HG02885 (cell line): Measurements from ENCODE around the gene CDHR3.
"Not testable (repeated sequence)": the region's sequence is repeated elsewhere in the genome, so short reads cannot be mapped to it uniquely, and the experiment has no call there.

Experiments used
- ATAC-seq: cut with Tn5 transposase; IDR thresholded peaks from one replicate; pipeline ENCODE4 v1.9.1; 2021; ENCODE audit warnings: mild to moderate bottlenecking; ENCODE audit not compliant: unreplicated experiment, poor library complexity

CDHR3 gene

DNA sequence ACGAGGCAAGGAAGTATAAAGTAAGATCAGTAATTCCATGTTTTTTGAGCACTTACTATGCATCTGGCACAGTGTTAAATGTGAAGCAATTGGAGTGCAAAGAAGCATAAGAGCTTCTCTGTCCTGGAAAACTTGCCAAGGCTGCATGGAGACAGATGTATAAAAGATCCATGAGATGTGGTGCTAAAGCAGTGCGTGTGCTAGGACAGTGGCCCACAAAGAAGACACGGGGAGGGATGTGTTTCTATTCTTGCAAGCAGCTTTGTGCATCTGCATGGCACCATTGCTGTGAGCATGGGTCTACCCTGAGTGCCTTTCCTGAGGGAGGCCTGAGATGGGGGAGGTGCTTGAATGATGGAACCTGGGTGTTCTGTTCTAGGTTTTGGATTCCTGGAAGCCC, 5.1 kb upstream of the CDHR3 start:
- ATAC-seq: no peak

DNA sequence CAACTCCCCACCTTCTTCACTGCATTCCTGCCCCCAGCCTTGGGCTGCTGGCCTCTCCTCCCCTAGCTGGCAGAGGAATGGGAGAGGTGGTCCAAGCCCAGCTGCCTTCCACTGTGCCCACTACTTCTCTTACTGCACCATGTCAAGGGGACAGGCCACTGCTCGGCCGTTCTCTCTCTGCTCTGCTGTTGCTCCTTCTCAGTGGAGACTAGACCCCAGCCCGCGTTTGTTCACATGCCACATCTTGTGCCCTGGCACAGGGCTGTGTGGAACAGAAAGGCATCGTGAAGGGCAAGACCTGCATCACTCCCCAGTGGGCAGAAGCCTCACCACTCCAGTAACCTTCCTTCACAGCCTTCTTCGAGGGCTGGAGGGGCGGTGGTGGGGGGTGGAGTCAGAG, 711 bp upstream of the CDHR3 start:
- ATAC-seq: no peak

DNA sequence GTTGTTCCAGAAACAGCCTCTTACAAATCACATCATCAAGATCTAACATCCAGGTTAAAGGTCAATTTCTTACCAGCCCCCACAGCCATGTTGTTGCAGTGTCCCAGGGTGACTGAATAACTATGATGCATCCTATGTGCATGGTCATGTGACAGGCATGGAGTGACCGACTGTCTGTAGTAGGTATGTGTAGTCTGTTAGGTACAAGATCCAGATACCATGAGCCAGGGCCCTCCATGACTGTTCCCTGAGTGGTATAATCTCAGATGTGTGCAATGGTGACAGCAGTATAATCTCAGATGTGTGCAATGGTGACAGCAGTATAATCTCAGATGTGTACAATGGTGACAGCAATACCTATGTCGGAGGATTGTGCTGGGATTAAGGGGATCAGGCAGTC, 8.8 kb downstream of the CDHR3 start:
- no peak for ATAC-seq

DNA sequence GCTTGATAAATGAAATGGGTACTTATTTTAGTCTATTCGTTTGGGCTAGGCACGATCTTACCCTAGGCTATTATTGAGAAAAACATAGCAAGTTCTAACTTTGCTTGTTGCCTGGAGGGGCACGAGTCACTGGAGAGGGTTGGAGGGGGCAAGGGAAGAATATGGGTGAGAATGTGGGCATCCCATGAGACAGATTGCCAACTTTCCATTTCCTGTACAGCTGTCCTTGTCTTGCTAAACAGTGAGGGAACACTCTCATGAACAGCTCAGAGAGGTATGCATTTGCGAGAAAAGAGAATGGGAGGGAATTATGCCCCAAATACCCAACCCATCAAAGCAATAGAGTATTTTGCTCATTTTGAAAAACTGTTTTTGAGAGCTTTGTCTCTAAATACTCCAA, 9.2 kb downstream of the CDHR3 start:
- ATAC-seq: no peak

DNA sequence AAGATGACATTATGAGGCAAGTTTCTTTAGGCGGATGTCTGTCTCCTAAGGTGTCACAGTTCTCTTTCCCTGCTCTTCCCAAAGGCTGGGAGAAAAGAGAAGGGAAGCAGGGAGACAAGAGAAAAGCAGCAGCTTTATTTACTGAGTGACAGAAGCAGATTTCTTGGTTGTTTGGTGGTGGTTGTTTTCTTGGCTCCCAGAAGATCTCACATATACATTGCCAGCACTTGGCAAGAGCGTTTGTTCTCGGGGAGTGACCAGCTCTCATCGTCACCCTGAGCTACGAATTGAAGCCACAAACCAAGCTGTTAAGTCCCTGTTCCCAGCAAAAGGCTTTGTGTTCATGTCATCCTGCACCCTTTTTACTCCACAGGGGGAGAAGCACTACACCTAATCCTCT, 11.4 kb downstream of the CDHR3 start:
- no peak for ATAC-seq

DNA sequence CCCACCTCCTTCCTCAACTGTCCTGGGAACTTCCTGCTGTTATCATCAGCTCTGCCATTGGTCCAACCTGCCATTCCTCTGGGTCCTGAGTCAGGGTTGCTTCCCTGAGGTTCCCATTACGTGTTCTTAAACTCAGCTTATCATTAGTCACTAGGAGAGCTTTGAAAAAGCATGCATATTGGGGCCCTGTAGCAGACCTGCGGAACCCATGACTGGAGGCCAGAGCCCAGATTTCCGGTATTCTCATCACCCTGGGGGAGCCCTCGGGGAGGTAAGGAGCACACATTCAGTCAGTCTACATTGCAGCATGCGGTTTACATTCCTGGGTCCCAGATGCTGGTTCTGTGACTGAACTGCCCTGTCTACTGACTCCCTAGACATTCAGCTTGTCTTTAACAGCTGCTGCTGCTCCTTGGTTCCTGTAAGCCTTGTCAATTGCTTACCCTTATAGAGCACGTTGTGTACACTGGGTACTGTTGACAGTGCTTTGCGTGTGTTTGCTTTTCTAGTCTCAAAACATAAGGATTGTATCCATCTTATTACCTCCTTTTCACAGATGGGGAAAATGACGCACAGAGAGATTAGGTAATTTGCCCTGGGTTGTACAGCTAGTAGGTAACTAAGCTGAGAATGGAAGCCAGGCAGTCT, 12.8 kb downstream of the CDHR3 start:
- no peak for ATAC-seq

DNA sequence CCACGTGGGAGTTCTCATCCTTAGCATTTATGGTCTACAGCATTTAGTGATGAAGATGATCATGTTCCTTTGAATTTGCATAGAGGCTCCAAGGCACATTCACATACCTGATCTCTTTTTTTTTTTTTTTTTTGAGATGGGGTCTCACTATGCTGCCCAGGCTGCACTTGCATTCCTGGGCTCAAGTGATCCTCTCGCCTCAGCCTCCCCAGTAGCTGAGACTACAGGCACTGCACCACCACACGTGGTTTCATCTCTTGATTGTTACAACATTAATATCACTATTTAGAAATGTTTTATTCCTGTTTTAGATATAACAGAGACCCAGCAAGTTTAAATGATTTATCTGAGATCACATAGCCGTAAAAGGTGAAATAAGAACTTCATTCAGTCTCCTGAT, 13.8 kb downstream of the CDHR3 start:
- ATAC-seq: no peak

DNA sequence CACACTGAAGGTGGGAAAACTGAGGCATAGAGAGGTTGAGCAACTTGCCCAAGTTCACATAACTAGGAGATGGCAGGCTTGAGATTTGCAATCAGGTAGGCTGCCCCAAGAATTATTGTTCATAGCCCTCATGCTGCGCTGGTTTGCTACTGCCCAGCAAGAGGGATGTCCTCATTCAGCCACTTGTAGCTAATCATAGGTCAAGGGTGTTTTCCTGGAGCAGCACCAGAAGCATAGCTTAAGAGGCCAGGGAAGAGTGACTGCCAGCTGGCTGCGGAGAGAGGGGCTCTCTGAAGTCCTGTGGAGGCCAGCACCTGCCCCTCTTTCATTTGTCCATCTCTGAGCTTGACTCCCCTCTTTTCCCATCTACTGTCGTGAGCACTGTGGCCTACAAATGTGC, 15.0 kb downstream of the CDHR3 start:
- no peak for ATAC-seq

DNA sequence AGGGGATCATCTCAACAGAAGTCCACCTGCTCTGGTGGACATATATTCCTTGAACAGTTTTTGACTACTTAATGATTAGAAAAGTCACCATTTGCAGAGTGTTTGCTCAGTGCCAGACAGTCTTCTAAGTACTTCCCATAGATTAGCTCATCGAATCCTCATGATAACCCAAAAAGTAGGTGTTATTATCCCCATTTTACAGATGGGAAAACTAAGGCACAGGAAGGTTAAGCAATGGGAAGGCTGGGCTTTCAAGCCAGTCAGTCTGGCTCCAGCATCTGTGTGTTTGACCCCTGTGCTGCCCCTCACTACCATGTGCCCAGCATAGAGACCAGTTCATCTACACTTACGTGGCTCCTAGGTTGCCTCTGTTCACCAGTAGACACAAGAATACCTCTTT, 15.9 kb downstream of the CDHR3 start:
- no peak for ATAC-seq

DNA sequence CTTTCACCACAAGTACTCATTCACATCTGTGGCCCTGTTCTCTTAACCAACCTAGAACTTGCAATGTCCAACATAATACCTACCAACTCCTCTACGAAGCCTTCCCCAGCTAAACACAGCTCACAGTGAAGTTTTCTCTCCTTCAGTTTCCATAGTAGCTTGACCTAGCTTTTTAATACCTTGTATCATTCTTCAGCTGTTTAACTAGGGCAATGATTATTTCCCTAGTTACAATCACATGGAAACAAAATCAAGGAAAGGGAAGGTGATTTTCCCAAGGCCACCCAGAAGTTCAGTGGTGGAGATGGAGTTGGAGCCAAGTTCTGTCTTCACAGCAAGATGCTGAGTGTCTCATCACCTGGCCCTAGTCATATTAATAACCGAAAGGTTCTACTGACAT, 16.3 kb downstream of the CDHR3 start:
- ATAC-seq: no peak

DNA sequence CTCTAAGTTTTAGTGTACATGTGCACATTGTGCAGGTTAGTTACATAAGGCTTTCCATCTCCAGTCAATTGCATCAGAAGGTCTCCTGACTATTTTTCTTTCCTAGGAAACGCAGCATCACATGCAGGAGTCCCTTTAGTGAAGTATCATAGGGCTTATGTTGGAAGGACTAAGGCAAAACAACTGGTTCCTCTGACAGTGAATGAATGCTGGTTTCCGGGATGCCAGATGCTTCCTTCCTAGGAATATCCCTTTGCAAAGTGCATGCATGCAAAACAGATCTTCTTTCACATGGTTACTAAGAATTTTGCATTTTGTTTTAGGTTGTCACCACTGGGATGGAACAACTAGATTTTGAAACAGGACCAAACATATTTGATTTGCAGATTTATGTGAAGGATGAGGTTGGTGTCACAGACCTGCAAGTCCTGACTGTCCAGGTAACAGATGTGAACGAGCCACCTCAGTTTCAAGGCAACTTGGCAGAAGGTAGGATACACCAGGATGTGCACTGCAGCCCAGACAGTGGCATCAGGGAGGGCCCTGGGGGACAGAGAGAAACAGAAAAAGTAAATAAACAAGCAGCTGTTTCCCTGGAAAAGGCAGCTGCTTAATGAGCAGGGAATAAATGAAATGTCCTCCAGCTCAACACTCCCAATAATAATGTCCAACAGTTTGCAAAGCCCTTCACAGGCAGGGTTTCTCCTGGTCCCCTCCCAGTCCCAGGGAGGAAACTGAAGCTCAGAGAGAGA, 17.8 kb downstream of the CDHR3 start:
- ATAC-seq: no peak

DNA sequence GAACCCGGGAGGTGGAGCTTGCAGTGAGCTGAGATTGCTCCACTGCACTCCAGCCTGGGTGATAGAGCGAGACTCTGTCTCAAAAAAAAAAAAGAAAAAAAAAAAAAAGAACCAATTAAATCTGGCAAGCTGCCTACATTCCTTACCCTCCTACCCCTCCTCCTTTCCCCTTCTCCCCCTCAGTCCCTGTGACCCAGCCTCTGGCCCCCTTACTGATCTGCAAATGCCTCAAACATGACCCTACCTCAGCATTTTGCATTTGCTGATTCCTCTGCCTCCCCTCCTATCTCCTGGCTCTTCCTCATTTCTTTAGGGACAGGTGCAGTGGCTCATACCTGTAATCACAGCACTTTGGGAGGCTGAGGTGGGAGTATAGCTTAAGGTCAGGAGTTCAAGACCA, 19.3 kb downstream of the CDHR3 start:
- no peak for ATAC-seq

DNA sequence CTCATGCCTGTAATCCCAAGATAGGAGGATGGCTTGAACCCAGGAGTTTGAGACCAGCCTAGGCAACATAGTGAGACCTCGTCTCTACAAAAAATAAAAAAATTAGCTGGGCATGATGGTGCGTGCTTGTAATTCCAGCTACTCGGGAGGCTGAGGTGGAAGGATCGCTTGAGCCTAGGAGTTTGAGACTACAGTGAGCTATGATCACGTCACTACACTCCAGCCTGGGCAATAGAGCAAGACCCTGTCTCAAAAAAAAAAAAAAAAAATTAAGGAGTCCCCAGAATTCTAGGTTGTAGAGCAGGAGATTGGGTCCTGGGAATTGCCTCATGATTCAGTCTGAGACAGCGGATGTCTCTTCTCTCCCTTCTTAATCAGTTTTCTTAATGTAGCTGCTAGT, 21.7 kb downstream of the CDHR3 start:
- ATAC-seq: not testable (repeated sequence)

DNA sequence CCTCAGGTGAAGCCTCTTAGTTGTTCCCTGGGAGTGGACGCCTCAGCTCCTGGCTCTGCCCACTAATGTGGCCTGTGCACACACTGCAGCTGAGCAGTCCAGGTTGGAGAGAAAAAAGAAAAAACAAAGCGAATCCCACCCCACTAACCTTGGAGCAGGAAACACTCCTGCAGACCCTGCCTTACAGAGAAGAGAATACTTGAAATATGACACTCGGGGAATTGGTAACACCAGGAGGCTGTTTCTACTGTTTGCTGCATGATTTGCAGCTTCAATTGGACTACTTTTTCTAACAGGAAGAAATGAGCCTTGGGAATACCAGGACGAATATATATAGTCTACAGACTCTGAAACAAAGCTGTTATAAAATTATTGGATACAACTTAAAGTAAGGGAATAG, 22.2 kb downstream of the CDHR3 start:
- no peak for ATAC-seq

DNA sequence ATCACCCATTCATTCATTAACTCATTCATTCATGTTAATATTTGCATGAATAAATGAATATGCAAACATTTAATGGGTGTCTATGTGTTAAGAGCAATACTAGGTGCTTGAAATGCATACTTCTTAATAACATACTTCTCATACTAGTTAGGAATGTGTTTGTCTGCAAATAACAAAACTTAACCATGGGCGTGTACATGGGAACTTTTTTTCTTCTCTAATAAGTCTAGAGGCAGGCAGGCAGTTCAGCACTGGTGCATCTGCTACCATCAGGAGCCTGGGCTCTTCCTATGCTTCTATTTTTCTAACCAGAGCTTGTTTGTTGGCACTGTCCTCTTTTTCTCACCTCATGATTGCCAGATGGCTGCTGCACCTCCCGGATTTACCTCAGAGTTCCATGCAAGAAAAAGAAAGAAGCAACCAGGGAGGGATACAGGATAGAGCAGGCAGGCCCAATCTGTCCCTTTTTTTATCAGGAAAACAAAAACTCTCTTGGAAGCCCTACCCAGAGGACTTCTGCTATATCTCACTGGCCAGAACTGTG, 22.7 kb downstream of the CDHR3 start:
- no peak for ATAC-seq

DNA sequence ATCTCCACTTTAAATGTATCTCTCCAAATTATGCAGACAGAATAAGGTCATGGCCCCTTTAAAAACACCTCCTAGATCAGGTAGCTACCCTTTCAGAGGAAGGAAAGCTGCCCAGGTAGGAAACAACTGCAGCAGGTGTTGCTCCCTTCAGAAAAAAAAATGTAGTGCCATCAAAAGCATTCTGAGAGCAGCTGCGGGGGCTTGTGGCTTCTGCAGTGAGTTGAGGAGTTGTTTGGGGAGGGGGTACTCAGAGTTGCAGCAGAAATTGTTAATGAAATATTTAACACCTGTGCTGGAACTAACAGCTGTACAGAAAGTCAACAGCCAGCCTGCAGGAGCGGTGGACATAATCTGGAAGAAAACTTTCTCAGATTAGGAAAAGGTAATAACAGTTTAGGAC, 24.0 kb downstream of the CDHR3 start:
- ATAC-seq: no peak

DNA sequence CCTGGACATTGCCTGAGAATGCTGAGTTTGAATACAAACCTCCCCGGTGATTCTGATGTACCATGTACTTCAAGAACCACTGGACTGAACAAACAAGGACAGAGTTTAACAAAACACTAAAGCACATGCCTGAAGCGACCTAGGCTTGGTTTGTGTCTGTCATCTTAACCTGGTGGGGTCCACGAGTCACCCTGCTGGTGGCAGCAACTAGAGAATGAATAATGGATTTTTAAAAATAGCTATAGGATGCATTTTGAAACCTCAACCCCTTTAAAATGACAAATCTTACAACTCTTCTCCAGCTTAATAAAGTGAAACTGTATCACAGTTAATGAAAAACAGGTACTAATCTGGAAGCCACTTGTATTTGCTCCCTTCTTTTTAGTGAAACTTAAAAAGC, 25.2 kb downstream of the CDHR3 start:
- ATAC-seq: no peak

DNA sequence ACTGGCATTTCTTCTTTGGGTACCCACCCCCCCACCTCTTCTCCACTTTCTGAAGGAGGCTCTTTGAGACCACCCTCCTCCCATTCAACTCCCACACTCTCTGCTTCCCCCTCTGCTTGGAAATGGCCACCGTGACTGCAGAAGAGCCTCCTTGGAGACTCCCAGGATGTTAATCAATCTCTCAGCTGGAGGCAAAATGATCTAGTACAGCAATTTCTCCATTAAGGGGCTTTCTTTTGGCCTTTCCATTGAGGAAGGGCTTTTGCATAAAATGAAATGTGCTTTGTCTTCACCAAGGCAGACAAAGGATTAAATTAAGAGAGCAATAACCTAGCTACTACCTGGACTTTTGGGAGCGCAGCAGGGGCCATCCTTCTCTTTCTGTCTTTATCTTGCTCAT, 26.1 kb downstream of the CDHR3 start:
- no peak for ATAC-seq

DNA sequence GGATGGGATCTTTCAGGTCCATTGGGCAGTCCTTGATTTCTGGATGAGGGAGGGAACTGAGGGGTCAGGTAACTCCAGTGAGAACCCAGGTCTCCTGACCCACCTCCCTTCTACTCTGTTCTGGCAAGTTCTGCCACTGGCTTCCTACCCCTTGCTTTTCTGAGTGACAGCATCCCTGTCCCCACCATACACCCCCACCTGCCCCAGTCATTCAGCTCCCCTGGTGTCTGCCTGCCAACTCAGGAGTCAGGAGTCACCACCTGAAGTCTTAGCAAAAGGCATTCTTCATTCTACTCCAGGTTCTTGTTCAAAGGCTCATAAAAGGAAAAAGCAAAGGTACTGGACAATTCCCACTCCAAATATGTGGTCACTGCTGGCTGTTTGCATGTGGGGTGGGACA, 26.6 kb downstream of the CDHR3 start:
- ATAC-seq: no peak

DNA sequence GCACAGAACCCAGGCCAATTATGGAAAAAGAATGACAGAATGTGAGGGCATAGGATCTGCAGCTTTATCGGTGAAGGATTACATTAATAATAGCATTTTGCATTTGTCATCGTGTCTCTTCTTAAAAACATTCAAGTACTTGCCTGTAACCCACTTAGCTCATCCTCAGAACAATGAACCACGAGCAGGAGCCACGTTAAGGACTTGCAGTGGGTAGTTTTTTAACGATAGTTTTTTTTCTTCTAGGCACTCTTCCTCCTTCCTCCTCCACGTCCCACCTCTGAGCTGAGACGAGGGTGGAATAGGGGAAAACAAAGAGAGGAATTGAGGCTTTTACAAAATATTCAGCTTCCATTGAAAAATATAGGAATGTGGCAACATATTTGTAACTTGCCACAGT, 27.1 kb downstream of the CDHR3 start:
- ATAC-seq: no peak

DNA sequence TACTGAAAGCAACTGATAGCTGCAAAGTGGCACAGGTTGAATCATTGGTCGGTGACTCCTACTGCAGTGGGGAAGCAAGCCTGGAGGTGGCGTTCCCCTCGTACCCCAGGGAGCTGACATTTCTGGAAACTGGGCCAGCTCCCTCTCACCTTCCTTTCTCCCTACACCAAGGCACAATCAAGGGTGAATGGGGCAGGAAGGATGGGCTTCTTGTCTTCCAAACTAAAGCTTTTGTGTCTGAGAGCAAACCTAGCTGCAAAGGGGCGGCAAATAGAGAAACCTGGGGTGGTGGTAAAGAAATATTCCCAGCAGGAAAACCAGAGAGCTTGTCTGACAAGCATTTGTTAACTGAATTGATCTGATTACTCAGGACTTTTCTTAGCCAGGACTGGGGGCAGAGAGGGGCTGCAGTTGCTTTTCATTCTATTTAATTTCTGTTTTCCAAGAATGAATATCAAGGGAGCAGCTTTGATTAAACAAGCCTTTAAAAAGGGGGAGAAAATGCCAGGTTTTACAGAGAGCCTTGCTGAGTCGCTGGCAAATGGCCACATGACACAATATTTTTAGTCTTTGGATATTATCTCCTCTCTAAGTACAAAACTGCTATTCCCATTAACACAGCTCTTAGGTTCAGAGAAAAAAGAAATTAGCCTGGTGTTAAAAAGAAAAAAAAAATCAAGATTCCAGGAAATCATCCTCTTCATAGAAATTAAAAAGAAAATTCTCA, 27.8 kb downstream of the CDHR3 start:
- no peak for ATAC-seq
